HCT116 (cell line): ENCODE measurements around the gene PHACTR1. TPM values are rescaled to one million over a fixed set of nuclear protein-coding genes. Genes with fewer than 3 reads are reported as not detected.

Experiments used
- ATAC-seq: fragments of 200-7000 bp; cut with Tn5 transposase; 2 replicates; pipeline ENCODE4 v1.9.1; 2020; ENCODE audit warnings: mild to moderate bottlenecking, moderate library complexity
- BruUV-seq: library from RNA; stranded (reverse); fragments of 400-500 nt; replicated peaks from 2 replicates; lab custom pipeline; 2021; lab: Mats Ljungman, UMichigan
- CTCF ChIA-PET: fragments of 300-600 bp; sonication (Branson Sonifier 250); formaldehyde crosslinking; loops from one replicate; lab custom pipeline; 2021; ENCODE audit warnings: antibody characterized with exemption; lab: Charles Lee
- POLR2A ChIA-PET: fragments of 300-600, 350-600 bp; sonication (Branson Sonifier 250); formaldehyde crosslinking; loops from one replicate; lab custom pipeline; 2021; ENCODE audit warnings: antibody characterized with exemption; lab: Charles Lee
- RAD21 ChIA-PET, 2 experiments: fragments of 300-600 bp; sonication (Branson Sonifier 250); formaldehyde crosslinking; loops; one replicate each; lab custom pipeline; 2023; ENCODE audit warnings: low total read pairs in 2 of 2; ENCODE audit not compliant: uncharacterized antibody in 2 of 2, unreplicated experiment in 2 of 2, low non-redundant PET in 1 of 2; lab: Charles Lee
- DNase-seq: peaks from one replicate; pipeline ENCODE4 v3.0.0-alpha.2; 2010; ENCODE audit warnings: low read depth, low spot score
- H2AFZ ChIP-seq: fragments of 200-600 bp; shearing (Covaris generic), sonication (generic); 2 replicates; pipeline ENCODE4 v1.6.1; 2017; ENCODE audit warnings: low read depth, mixed run types, mixed read lengths, antibody characterized with exemption, low read length; ENCODE audit not compliant: poor library complexity, severe bottlenecking
- H3K27ac ChIP-seq: 2 replicates; pipeline ENCODE4 v1.5.1; 2012; ENCODE audit warnings: low read depth, low read length
- H3K27me3 ChIP-seq: fragments of 200-600 bp; sonication (generic); 2 replicates; pipeline ENCODE4 v1.6.1; 2016; ENCODE audit warnings: mixed run types, low read length, mixed read lengths; ENCODE audit not compliant: insufficient read depth
- H3K36me3 ChIP-seq, 2 experiments: fragments of 200-500 bp in 1 of 2; fragments of 200-600 bp in 1 of 2; sonication (Bioruptor generic) in 1 of 2; sonication (generic) in 1 of 2; 2 replicates each; pipeline versions ENCODE4 v1.5.1 to v1.6.1; 2014 to 2016; ENCODE audit warnings: low read length in 2 of 2, inconsistent platforms in 1 of 2, mixed read lengths in 1 of 2, mixed run types in 1 of 2; ENCODE audit not compliant: insufficient read depth in 2 of 2, control insufficient read depth in 1 of 2
- H3K4me1 ChIP-seq, 2 experiments: fragments of 200-600 bp in 1 of 2; sonication (generic) in 1 of 2; 2 replicates each; pipeline versions ENCODE4 v1.5.1 to v1.6.1; 2012 to 2017; ENCODE audit warnings: low read length in 2 of 2, inconsistent platforms in 1 of 2, mild to moderate bottlenecking in 1 of 2, mixed read lengths in 1 of 2, mixed run types in 1 of 2, moderate library complexity in 1 of 2; ENCODE audit not compliant: insufficient read depth in 2 of 2, control insufficient read depth in 1 of 2
- H3K4me2 ChIP-seq: fragments of 200-600 bp; sonication (generic); 2 replicates; pipeline ENCODE4 v1.6.1; 2017; ENCODE audit warnings: mixed run types, low read length, mixed read lengths
- H3K4me3 ChIP-seq, 2 experiments: fragments of 200-600 bp in 1 of 2; sonication (generic) in 1 of 2; replicated peaks in 1 of 2; 2 replicates each; pipeline ENCODE4 v1.5.1; 2011 to 2016; ENCODE audit warnings: low read length in 2 of 2, control low read depth in 1 of 2, low read depth in 1 of 2, mild to moderate bottlenecking in 1 of 2, mixed read lengths in 1 of 2, mixed run types in 1 of 2
- H3K79me2 ChIP-seq: fragments of 200-600 bp; sonication (generic); 2 replicates; pipeline ENCODE4 v1.6.1; 2017; ENCODE audit warnings: mild to moderate bottlenecking, mixed run types, low read length, moderate library complexity, mixed read lengths; ENCODE audit not compliant: insufficient read depth
- H3K9ac ChIP-seq: fragments of 200-600 bp; sonication (generic); 2 replicates; pipeline ENCODE4 v1.6.1; 2016; ENCODE audit warnings: low read length, mixed read lengths
- H3K9me2 ChIP-seq: fragments of 200-600 bp; sonication (generic), shearing (Covaris generic); 2 replicates; pipeline ENCODE4 v1.6.1; 2017; ENCODE audit warnings: mixed run types, mild to moderate bottlenecking, moderate library complexity; ENCODE audit not compliant: insufficient read depth
- H3K9me3 ChIP-seq, 2 experiments: fragments of 200-500 bp in 1 of 2; fragments of 200-600 bp in 1 of 2; sonication (Bioruptor generic) in 1 of 2; sonication (generic) in 1 of 2; 2 replicates each; pipeline ENCODE4 v1.6.1; 2014 to 2017; ENCODE audit warnings: low read length in 2 of 2, mixed read lengths in 2 of 2, inconsistent platforms in 1 of 2, low read depth in 1 of 2, mild to moderate bottlenecking in 1 of 2, mixed run types in 1 of 2, moderate library complexity in 1 of 2; ENCODE audit not compliant: control insufficient read depth in 1 of 2, insufficient read depth in 1 of 2
- H4K20me1 ChIP-seq: fragments of 200-600 bp; sonication (generic), shearing (Covaris generic); 2 replicates; pipeline ENCODE4 v1.6.1; 2017; ENCODE audit warnings: mixed run types, mild to moderate bottlenecking, moderate library complexity; ENCODE audit not compliant: insufficient read depth
- CBX3 ChIP-seq: IDR thresholded peaks from 2 replicates; pipeline ENCODE4 v1.6.1; 2012; ENCODE audit warnings: low read depth
- CEBPB ChIP-seq: IDR thresholded peaks from 2 replicates; pipeline ENCODE4 v1.6.1; 2012; ENCODE audit warnings: low read depth
- CTCF ChIP-seq, 3 experiments: fragments of 200-600 bp in 1 of 3; sonication (generic) in 1 of 3; IDR thresholded peaks in 2 of 3; conservative IDR thresholded peaks in 1 of 3; 2 replicates each; pipeline ENCODE4 v1.5.1; 2012 to 2017; ENCODE audit warnings: low read depth in 2 of 3, low read length in 2 of 3, antibody characterized with exemption in 1 of 3, borderline replicate concordance in 1 of 3, control low read depth in 1 of 3, mild to moderate bottlenecking in 1 of 3, mixed read lengths in 1 of 3, mixed run types in 1 of 3, moderate library complexity in 1 of 3; ENCODE audit not compliant: insufficient read depth in 1 of 3
- EZH2 ChIP-seq: fragments of 200-600 bp; sonication (generic); IDR thresholded peaks from 2 replicates; pipeline ENCODE4 v1.6.1; 2017; ENCODE audit warnings: antibody characterized with exemption, mixed run types
- JUND ChIP-seq: IDR thresholded peaks from 2 replicates; pipeline ENCODE4 v1.6.1; 2012
- RAD21 ChIP-seq: IDR thresholded peaks from 2 replicates; pipeline ENCODE4 v1.6.1; 2012; ENCODE audit warnings: low read depth, mild to moderate bottlenecking
- SIN3A ChIP-seq: IDR thresholded peaks from 2 replicates; pipeline ENCODE4 v1.6.1; 2012; ENCODE audit warnings: low read depth
- SP1 ChIP-seq: IDR thresholded peaks from 2 replicates; pipeline ENCODE4 v1.6.1; 2012; ENCODE audit warnings: low read depth
- TCF7L2 ChIP-seq: IDR thresholded peaks from 2 replicates; pipeline ENCODE4 v1.7.0; 2011; ENCODE audit warnings: borderline replicate concordance, inconsistent platforms; ENCODE audit not compliant: insufficient read depth, insufficient read length; ENCODE audit errors: extremely low read depth
- ZBTB33 ChIP-seq: IDR thresholded peaks from 2 replicates; pipeline ENCODE4 v1.6.1; 2011; ENCODE audit warnings: mild to moderate bottlenecking, low read length, moderate library complexity; ENCODE audit not compliant: insufficient replicate concordance; ENCODE audit errors: extremely low read depth
- ZFX ChIP-seq: fragments of 450-650 bp; IDR thresholded peaks from 2 replicates; pipeline ENCODE4 v1.6.1; 2017
- intact Hi-C: fragments of 100-400 bp; cut with micrococcal nuclease; formaldehyde crosslinking; loops from 2 replicates; pipeline ENCODE4 v1.10.0; 2022
- total RNA-seq: library from RNA; stranded (reverse); gene quantifications from one replicate; pipeline ENCODE4 v1.2.1, GENCODE V29; 2021; ENCODE audit not compliant: unreplicated experiment

PHACTR1 gene
- total RNA-seq, 1 experiment from 2014 or later = 0.17 TPM

GRCh38 chr6:13274707-13275434 lies 558.3 kb downstream of the PHACTR1 start:
- POLR2A ChIA-PET = no interaction called here
- Histone ChIP-seq H3K9ac (no peak overlapping the region), H3K4me3 (no peak overlapping the region), H3K4me2 (no peak overlapping the region), H2AFZ (no peak overlapping the region), H3K36me3 (no peaks in the 10 kb centered on the region), H3K27ac (no peak overlapping the region), H4K20me1 (no peaks in the 10 kb centered on the region), H3K27me3 (no peaks in the 10 kb centered on the region), H3K9me3 (no peaks in the 10 kb centered on the region), H3K9me2 (no peaks in the 10 kb centered on the region), H3K79me2 (no peaks in the 10 kb centered on the region), H3K4me1 (no peaks in the 10 kb centered on the region)
- intact Hi-C loops = no loop called here
- BruUV-seq = no TSS peak
- no peak for ATAC-seq
- TF ChIP-seq SP1 = no peak
- TF ChIP-seq JUND = no peak
- CTCF ChIA-PET = no interaction called here
- RAD21 ChIA-PET = no interaction called here
- DNase-seq = no peak

GRCh38 chr6:13275435-13275989 lies 558.9 kb downstream of the PHACTR1 start:
- TF ChIP-seq RAD21 (no peak), CTCF (IDR thresholded peaks at IDR 0.05 in 2 of 3, conservative IDR thresholded peaks at IDR 0.05 in 1 of 3; ENCODE audit: borderline replicate concordance in 1 of 3, insufficient read depth in 1 of 3, low read depth in 2 of 3, low read length in 2 of 3) (no peak), ZBTB33 (no peak), JUND (no peak), EZH2 (no peak), SIN3A (no peak), CEBPB (no peak), TCF7L2 (no peak), CBX3 (no peak), ZFX (no peak)
- no peak overlapping the region for H3K9ac ChIP-seq
- no peaks in the 10 kb centered on the region for H3K79me2 ChIP-seq
- BruUV-seq = no TSS peak
- CTCF ChIA-PET = no interaction called here
- H3K9me2 ChIP-seq = no peaks in the 10 kb centered on the region
- H4K20me1 ChIP-seq = no peaks in the 10 kb centered on the region
- no peak overlapping the region for H3K4me2 ChIP-seq
- ATAC-seq (no peak), DNase-seq (no peak)
- no peak overlapping the region for H3K27ac ChIP-seq
- POLR2A ChIA-PET = no interaction called here
- no peak overlapping the region for H2AFZ ChIP-seq
- intact Hi-C loops = no loop called here
- H3K4me3 ChIP-seq = no peak overlapping the region
- no peaks in the 10 kb centered on the region for H3K36me3 ChIP-seq
- H3K4me1 ChIP-seq = no peaks in the 10 kb centered on the region
- RAD21 ChIA-PET = no interaction called here
- no peaks in the 10 kb centered on the region for H3K27me3 ChIP-seq
- H3K9me3 ChIP-seq = no peaks in the 10 kb centered on the region
